Measurements from ENCODE around the gene FOXP1.

- no peak for TF ChIP-seq POLR2AphosphoS5 (IDR thresholded peaks at IDR 0.05; ENCODE audit: insufficient read depth in 1 of 2, low read depth in 1 of 2)
- no peak for TF ChIP-seq POLR2A (IDR thresholded peaks at IDR 0.05)
- no peak for TF ChIP-seq CTCF (IDR thresholded peaks at IDR 0.05)
These were observed 72.1 kb downstream of the FOXP1 start for GRCh38 chr3:71511446-71511845.
